Suprapubic skin (tissue), 4 donors: ENCODE results near the gene TOMM40. TPM values are rescaled to one million over a fixed set of nuclear protein-coding genes. Genes with fewer than 3 reads are reported as not detected.

Experiments
- DNase-seq, 2 donors: peaks; one replicate each; pipeline ENCODE4 v3.0.0-alpha.2; 2019; ENCODE audit warnings: low spot score in 2 of 2
- H3K27ac ChIP-seq: fragments of 200-600 bp; sonication (generic); one replicate; pipeline ENCODE4 v1.5.1; 2019
- H3K27me3 ChIP-seq: fragments of 200-600 bp; sonication (generic); one replicate; pipeline ENCODE4 v1.5.1; 2019
- H3K36me3 ChIP-seq: fragments of 200-600 bp; sonication (generic); one replicate; pipeline ENCODE4 v1.5.1; 2019
- H3K4me1 ChIP-seq: fragments of 200-600 bp; sonication (generic); one replicate; pipeline ENCODE4 v1.5.1; 2019
- H3K4me3 ChIP-seq: fragments of 200-600 bp; sonication (generic); one replicate; pipeline ENCODE4 v1.5.1; 2019; ENCODE audit warnings: mild to moderate bottlenecking
- H3K9me3 ChIP-seq: fragments of 200-600 bp; sonication (generic); one replicate; pipeline ENCODE4 v1.5.1; 2019
- EP300 ChIP-seq: sonication (generic); formaldehyde crosslinking; IDR thresholded peaks from one replicate; pipeline ENCODE4 v1.6.1; 2017; ENCODE audit warnings: antibody characterized with exemption
- POLR2A ChIP-seq, 2 donors: fragments of 450-650 bp; IDR thresholded peaks; one replicate each; pipeline ENCODE4 v1.6.1; 2017; ENCODE audit warnings: antibody characterized with exemption in 2 of 2, mild to moderate bottlenecking in 2 of 2, moderate library complexity in 2 of 2
- POLR2AphosphoS5 ChIP-seq, 3 donors: sonication (generic); formaldehyde crosslinking; IDR thresholded peaks; one replicate each; pipeline ENCODE4 v1.6.1; 2017; ENCODE audit warnings: antibody characterized with exemption in 3 of 3
- WGBS: methylation state at CpG from one replicate; pipeline ENCODE4 v1.1.5; 2018; 5-methylcytosine and 5-hydroxymethylcytosine counted together
- total RNA-seq, 4 donors: library from RNA; depleted of rRNA; stranded (reverse); fragments of >200 nt; gene quantifications; one replicate each; pipeline ENCODE4 v1.1.0, GENCODE V29; 2016
- TF ChIP-seq, protein P1 (sequence below), 2 donors: fragments of 200-600 bp in 1 of 2; fragments of 450-650 bp in 1 of 2; sonication (generic) in 1 of 2; IDR thresholded peaks; one replicate each; pipeline ENCODE4 v1.5.1; 2016 to 2019; ENCODE audit warnings: antibody characterized with exemption in 2 of 2, mild to moderate bottlenecking in 1 of 2, moderate library complexity in 1 of 2

Gene TOMM40
- total RNA-seq, 4 donors from 2014 or later, result 32.7 to 51.9 (median 47.1) TPM

DNA sequence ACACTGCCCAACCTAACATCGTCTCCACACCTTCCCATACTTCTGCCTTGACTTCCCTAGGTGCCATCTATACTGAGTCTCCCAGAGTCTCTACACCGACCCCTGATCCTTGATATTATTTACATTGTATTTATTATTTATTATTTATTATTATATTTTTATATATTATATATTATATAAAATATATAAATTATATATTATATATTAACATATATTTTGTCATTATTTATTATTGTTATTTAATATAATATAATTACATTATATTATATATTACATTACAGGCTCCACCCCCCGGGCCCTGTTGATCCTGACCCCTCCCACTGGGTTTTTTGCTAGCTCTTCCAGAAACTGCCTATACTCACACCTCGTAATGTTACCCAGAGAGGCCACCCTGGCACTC is 18.4 kb upstream of the TOMM40 start:
- DNase-seq, result no peak
- H3K9me3 ChIP-seq, result no peaks in the 10 kb centered on the region
- TF ChIP-seq, protein P1, sequence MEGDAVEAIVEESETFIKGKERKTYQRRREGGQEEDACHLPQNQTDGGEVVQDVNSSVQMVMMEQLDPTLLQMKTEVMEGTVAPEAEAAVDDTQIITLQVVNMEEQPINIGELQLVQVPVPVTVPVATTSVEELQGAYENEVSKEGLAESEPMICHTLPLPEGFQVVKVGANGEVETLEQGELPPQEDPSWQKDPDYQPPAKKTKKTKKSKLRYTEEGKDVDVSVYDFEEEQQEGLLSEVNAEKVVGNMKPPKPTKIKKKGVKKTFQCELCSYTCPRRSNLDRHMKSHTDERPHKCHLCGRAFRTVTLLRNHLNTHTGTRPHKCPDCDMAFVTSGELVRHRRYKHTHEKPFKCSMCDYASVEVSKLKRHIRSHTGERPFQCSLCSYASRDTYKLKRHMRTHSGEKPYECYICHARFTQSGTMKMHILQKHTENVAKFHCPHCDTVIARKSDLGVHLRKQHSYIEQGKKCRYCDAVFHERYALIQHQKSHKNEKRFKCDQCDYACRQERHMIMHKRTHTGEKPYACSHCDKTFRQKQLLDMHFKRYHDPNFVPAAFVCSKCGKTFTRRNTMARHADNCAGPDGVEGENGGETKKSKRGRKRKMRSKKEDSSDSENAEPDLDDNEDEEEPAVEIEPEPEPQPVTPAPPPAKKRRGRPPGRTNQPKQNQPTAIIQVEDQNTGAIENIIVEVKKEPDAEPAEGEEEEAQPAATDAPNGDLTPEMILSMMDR (IDR thresholded peaks at IDR 0.05), result no peak
- TF ChIP-seq POLR2AphosphoS5 (IDR thresholded peaks at IDR 0.05) (no peak), POLR2A (IDR thresholded peaks at IDR 0.05) (no peak), EP300 (no peak)
- no peak overlapping the region for H3K4me3 ChIP-seq
- H3K4me1 ChIP-seq, result peaks cover 2% of the 10 kb centered on the region
- peaks cover 69% of the 10 kb centered on the region for H3K36me3 ChIP-seq
- no peak overlapping the region for H3K27ac ChIP-seq
- no peaks in the 10 kb centered on the region for H3K27me3 ChIP-seq
- WGBS, result 92% methylated on average over 4 of the region's 4 CpGs

DNA sequence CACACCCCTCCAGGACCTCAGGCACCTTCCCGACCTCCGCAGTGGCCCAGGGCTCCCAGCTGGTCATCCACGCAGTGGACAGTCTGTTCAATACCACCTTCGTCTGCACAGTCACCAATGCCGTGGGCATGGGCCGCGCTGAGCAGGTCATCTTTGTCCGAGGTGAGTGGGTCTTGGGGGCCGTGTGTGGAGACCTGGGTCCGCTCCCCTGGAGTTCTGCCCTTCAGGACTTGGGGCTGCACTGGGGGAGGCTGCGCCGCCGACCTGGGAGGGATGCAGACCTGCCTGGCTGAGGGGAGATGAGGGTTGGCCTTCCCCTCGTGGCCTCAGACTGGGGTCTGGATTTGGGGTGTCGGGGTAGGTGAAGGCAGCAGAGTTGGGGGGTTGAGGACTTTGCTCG is 16.7 kb upstream of the TOMM40 start:
- peaks cover 3% of the 10 kb centered on the region for H3K4me1 ChIP-seq
- no peak overlapping the region for H3K4me3 ChIP-seq
- no peak for DNase-seq
- H3K9me3 ChIP-seq, result no peaks in the 10 kb centered on the region
- no peaks in the 10 kb centered on the region for H3K27me3 ChIP-seq
- H3K27ac ChIP-seq, result no peak overlapping the region
- WGBS, result 85% methylated on average over 7 of the region's 16 CpGs
- H3K36me3 ChIP-seq, result peaks cover 78% of the 10 kb centered on the region
- no peak for TF ChIP-seq POLR2A (IDR thresholded peaks at IDR 0.05)
- TF ChIP-seq POLR2AphosphoS5 (IDR thresholded peaks at IDR 0.05), result no peak
- no peak for TF ChIP-seq EP300
- TF ChIP-seq, protein P1 (IDR thresholded peaks at IDR 0.05), result no peak

DNA sequence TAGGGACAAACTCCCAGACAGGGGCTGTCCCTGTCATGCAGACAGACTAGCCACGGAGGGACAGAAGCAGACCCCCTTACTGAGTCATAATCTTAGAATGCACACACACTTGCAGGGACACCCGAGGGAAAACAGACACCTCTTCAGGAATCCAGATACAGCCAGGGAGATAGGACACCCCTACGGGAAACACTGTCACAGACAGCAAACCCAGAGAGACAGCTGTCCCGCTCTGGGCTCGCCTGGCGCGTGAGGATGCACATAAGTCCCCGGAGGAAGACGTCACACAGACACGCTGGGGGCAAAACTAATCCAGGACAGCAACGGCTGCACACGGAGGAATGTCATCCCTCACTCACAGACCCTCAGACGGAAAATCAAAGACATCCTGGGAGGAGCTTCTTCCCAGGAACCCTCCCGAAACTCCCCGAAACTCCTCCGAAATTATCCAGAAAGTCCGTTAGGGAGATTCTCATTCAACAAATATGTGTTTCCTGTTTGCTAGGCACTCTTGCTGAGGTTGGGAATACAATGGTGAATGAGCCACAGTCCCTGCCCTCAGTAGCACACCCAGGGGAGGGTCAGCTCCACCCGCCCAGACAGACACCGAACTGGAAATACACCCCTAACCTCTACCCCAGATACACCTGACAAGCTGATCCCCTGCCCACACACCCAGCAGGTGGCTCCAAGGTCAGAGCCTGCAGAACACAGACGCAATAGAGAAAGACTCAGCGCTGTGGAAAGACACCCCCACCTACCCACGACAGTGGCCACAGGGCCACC is 15.2 kb upstream of the TOMM40 start:
- DNase-seq, result no peak
- TF ChIP-seq POLR2AphosphoS5 (IDR thresholded peaks at IDR 0.05), result no peak
- TF ChIP-seq, protein P1 (IDR thresholded peaks at IDR 0.05), result no peak
- no peak for TF ChIP-seq POLR2A (IDR thresholded peaks at IDR 0.05)
- TF ChIP-seq EP300, result no peak
- Histone ChIP-seq H3K9me3 (no peaks in the 10 kb centered on the region), H3K36me3 (peaks cover 74% of the 10 kb centered on the region), H3K4me3 (no peak overlapping the region), H3K27ac (no peak overlapping the region), H3K27me3 (no peaks in the 10 kb centered on the region), H3K4me1 (peaks cover 3% of the 10 kb centered on the region)
- WGBS, result 71% methylated on average over 22 of the region's 22 CpGs

DNA sequence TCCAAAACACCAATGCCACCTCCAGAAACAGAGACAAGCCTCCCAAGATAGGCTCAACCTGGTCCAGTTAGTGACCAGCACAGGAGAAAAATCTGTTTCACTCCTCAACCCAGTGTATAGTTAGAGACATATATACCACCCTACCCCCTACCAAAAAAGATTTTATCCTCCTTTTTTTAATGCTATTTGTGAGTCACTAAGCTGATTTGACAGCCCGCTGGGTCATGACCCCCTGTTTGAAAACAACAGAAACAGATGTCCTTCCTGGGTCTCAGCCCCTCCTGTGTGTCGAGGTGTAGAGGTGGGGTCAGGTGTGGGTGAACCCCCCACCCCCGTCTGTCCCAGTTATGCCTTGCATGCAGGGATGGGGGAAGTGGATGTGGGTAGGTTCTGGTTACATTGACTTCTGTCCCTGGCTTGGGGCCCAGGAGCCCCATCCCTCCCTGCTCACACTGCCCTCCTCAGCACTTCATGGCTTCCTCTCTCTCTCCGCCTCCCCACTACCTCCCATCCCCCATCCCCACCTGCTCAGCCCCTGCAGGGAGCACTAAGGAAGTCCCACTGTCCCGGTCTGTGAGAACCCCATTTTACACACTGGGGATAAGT is 14.0 kb upstream of the TOMM40 start:
- Histone ChIP-seq H3K9me3 (no peaks in the 10 kb centered on the region), H3K4me1 (peaks cover 3% of the 10 kb centered on the region), H3K36me3 (peaks cover 64% of the 10 kb centered on the region), H3K27me3 (no peaks in the 10 kb centered on the region), H3K27ac (no peak overlapping the region), H3K4me3 (no peak overlapping the region)
- DNase-seq, result no peak
- TF ChIP-seq, protein P1 (IDR thresholded peaks at IDR 0.05), result no peak
- no peak for TF ChIP-seq POLR2A (IDR thresholded peaks at IDR 0.05)
- 67% methylated on average over 5 of the region's 5 CpGs for WGBS

DNA sequence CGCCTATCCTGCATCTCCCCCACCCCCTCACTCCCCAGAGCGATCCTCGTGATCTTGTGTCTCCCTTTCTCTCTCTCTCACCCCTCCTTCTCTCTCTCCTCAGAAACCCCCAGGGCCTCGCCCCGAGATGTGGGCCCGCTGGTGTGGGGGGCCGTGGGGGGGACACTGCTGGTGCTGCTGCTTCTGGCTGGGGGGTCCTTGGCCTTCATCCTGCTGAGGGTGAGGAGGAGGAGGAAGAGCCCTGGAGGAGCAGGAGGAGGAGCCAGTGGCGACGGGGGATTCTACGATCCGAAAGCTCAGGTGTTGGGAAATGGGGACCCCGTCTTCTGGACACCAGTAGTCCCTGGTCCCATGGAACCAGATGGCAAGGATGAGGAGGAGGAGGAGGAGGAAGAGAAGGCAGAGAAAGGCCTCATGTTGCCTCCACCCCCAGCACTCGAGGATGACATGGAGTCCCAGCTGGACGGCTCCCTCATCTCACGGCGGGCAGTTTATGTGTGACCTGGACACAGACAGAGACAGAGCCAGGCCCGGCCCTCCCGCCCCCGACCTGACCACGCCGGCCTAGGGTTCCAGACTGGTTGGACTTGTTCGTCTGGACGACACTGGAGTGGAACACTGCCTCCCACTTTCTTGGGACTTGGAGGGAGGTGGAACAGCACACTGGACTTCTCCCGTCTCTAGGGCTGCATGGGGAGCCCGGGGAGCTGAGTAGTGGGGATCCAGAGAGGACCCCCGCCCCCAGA is 12.8 kb upstream of the TOMM40 start:
- Histone ChIP-seq H3K4me1 (peaks cover 3% of the 10 kb centered on the region), H3K9me3 (no peaks in the 10 kb centered on the region), H3K27ac (no peak overlapping the region), H3K4me3 (no peak overlapping the region), H3K27me3 (no peaks in the 10 kb centered on the region), H3K36me3 (peaks cover 53% of the 10 kb centered on the region)
- WGBS, result 74% methylated on average over 16 of the region's 26 CpGs
- no peak for DNase-seq
- TF ChIP-seq POLR2AphosphoS5 (IDR thresholded peaks at IDR 0.05) (no peak), POLR2A (IDR thresholded peaks at IDR 0.05) (no peak), EP300 (no peak)
- TF ChIP-seq, protein P1 (IDR thresholded peaks at IDR 0.05), result no peak
